Peyer's patch (tissue), 4 donors: ENCODE results near the gene LAMB1.

Experiments
- POLR2A ChIP-seq, 2 donors: fragments of 450-650 bp; IDR thresholded peaks; one replicate each; pipeline ENCODE4 v1.5.1; 2017; ENCODE audit warnings: antibody characterized with exemption in 2 of 2, mild to moderate bottlenecking in 2 of 2, moderate library complexity in 2 of 2
- TF ChIP-seq, protein P1 (sequence below), 6 experiments: fragments of 450-650 bp in 4 of 6; fragments of 200-600 bp in 2 of 6; sonication (generic) in 1 of 6; IDR thresholded peaks; one replicate each; pipeline ENCODE4 v1.5.1; 2017 to 2019; ENCODE audit warnings: antibody characterized with exemption in 6 of 6, mild to moderate bottlenecking in 3 of 6, moderate library complexity in 1 of 6

DNA sequence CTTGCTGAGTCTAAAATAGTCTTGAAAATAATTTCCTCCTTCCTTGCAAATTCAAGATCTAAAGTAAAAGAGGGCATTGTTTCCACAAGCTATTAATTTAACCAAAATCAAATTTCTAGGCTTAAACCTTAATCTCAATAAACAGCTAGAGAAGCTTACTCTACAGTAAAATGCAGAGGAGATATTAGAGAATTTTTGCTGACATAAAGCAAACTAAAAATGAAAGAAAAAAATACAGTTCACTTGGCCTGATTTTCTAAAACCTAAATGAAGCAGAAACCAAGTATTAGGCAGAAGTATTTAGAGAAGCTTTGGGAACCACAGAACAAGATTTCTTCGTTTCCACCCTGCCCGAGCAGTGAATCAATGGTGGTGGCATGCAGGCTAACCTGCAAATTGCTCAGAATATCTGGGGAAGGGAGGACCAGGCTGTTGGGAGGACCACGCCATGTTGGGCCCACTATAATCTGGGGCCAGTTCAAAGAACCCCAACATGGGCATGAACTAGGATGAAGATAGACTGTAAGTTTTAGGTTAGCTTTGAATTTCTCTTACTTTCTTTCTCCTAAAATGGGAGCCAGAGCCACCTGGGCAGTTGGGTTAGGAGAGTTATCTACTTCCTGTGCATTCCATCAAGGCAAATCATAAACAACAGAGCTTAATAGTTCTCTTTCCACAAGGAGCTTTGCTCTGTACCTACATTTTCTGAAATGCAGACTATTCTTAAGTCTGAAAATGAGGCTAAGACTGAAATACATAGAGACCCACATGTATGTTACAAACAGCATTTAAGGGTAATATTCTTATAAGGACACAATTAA is 4.1 kb downstream of the LAMB1 start:
- TF ChIP-seq, protein P1, sequence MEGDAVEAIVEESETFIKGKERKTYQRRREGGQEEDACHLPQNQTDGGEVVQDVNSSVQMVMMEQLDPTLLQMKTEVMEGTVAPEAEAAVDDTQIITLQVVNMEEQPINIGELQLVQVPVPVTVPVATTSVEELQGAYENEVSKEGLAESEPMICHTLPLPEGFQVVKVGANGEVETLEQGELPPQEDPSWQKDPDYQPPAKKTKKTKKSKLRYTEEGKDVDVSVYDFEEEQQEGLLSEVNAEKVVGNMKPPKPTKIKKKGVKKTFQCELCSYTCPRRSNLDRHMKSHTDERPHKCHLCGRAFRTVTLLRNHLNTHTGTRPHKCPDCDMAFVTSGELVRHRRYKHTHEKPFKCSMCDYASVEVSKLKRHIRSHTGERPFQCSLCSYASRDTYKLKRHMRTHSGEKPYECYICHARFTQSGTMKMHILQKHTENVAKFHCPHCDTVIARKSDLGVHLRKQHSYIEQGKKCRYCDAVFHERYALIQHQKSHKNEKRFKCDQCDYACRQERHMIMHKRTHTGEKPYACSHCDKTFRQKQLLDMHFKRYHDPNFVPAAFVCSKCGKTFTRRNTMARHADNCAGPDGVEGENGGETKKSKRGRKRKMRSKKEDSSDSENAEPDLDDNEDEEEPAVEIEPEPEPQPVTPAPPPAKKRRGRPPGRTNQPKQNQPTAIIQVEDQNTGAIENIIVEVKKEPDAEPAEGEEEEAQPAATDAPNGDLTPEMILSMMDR (IDR thresholded peaks at IDR 0.05) = no peak
- TF ChIP-seq POLR2A (IDR thresholded peaks at IDR 0.05) = no peak
